HG02678 (cell line): ENCODE results near the gene DHRS2.
"Not testable (repeated sequence)": the region's sequence is repeated elsewhere in the genome, so short reads cannot be mapped to it uniquely, and the experiment has no call there.

Experiments used
- ATAC-seq: cut with Tn5 transposase; IDR thresholded peaks from one replicate; pipeline ENCODE4 v1.9.1; 2021; ENCODE audit warnings: mild to moderate bottlenecking, moderate library complexity; ENCODE audit not compliant: unreplicated experiment

DHRS2 gene

DNA sequence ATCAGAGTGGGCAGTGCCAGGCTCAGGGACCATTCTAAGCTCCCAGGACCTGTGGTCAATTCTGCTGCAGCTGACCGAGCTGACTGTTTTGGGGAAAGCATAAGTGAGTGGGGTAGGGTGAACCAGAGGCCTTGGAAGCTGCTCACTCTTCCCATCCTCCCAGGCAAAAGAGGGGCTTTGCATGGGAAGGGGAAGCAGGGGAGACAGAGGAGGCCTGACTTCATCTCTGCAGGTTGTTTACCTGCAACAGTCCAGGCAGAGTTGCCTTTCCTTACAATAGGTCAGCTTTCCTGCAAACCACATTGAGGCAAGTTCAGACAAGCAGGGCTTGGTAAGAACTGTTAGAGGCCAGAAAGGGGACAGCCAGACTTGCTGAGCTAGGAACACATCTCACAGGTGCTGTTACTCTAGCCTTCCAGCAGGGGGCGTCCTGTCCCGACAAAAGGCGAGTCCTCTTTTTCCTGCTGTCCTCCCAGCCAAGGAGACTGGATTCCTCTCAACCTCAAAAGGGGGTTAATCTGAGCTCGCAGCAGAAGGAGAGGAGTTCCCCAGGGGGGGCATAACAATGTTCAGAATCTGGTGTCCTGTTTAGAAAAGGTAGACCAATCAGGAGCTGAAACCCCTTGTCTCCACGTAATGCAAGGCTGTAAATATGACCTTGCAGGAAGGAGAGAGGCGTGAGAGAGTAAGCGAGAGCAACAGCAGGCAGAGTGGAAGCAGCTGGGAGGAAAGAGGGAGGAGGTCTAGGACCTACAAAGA, 4.3 kb upstream of the DHRS2 start:
- ATAC-seq = peak; percentile 55

- ATAC-seq = no peak
These were observed 3.6 kb upstream of the DHRS2 start for GRCh38 chr14:23632461-23633159.

DNA sequence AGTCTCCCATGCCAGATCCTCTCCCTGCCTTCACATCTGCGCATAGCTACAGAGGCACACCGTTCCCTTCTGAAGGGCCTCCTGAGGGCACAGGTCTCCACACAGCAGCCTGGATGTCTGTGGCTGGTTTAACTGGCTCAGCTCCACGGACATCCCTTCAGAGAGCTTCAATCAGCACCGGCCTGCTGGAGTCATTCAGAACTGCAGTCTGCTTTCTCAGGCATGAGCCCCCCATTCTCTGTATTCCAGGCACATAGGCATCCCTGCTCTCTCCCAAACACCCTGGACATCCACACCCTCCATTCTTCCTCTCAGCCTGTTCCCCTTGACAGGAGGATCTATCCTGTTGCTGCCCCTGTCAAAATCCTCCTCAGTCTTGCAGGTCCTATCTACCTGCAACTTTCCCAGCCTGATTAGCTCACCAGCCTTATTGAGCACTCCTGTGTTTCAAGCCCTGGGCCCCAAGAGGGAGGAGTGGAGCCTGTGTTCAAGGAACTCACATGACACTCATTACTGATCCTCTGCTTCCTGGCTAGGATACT, 2.9 kb upstream of the DHRS2 start:
- ATAC-seq = no peak

- ATAC-seq = not testable (repeated sequence)
These were observed 1.3 kb upstream of the DHRS2 start for GRCh38 chr14:23634698-23635412.

DNA sequence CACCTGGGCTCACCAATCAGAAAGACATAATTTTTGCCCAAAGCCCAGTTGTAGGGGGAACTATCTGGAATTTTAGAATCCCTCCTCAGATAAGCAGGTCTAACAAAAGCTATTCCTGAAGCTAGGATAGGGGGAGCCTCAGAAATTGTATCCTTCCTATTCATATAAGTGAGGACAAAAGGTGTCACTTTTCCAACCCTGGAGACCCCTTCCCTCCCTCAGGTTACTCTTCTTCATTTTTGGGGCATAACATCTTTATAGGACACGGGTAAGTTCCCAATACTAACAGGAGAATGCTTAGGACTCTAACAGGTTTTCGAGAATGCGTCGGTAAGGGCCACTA, 1.1 kb downstream of the DHRS2 start:
- not testable (repeated sequence) for ATAC-seq

- not testable (repeated sequence) for ATAC-seq
These were observed 1.7 kb downstream of the DHRS2 start for GRCh38 chr14:23637655-23638413.

- no peak for ATAC-seq
These were observed 2.4 kb downstream of the DHRS2 start for GRCh38 chr14:23638414-23639047.

- no peak for ATAC-seq
These were observed 3.1 kb downstream of the DHRS2 start for GRCh38 chr14:23639048-23639890.

GRCh38 chr14:23639891-23640523, 3.8 kb downstream of the DHRS2 start:
- no peak for ATAC-seq

DNA sequence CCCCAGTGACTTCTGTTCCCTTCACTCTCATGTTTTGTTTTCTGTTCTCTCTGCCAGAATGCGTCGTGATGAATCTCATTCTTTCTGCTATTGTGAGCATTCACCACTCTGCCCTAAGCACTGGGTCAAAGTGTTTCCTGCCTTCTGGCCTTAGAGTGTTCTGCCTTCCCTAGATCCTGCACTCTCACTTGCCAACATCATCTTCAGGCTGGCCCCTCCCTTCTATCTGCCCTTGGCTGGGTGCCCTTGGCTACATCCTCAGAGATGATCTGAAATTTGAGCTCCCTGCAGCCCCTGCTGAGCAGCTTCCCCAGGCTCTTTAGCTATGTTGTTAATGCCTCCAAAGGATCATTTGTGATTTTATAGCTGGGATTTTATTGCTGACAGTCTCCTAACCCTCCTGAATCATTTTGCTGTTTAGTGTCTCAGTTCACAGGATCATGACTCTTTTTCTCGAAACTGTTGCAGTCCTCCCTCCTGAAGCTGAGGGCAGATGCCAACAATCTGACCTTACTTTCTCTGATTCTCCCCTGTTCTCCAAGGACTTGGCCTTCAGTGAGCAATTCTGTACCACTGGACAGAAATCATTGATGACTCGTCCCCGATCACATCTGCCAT, 4.5 kb downstream of the DHRS2 start:
- no peak for ATAC-seq

DNA sequence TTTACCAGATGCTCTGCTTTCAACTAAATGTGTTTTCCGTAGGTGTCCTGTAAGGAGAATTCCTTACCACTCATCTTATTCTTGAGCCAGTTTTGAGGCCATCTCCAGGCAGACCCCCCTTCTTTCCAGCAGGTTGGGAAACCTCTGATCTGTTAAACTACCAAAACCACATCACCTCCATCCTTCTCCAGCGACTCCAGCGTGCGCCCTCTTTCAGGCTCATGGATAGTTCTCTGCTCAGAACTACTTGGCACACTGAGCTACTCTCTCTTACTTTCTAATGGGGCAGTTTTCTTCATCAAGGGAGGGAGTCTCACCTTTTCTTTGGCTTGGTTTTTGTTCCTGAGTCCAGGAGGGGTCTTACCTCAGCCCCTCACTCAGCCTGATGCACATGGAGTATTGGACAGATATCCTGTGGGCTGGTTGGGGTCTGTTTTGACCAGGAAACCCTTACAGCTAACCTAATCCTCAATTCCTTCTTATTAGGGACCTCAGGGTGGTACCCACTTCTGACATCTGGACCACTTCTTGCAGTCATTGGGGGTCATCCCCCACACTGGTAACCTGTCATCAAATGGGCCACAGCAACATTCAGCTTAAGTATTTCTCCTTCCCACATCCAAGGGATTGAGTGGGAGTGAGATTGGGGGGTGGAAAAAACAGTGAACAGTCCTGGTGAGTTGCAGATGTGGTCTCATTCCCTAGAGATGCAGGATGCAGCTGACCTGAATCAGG, 5.2 kb downstream of the DHRS2 start:
- ATAC-seq = no peak

DNA sequence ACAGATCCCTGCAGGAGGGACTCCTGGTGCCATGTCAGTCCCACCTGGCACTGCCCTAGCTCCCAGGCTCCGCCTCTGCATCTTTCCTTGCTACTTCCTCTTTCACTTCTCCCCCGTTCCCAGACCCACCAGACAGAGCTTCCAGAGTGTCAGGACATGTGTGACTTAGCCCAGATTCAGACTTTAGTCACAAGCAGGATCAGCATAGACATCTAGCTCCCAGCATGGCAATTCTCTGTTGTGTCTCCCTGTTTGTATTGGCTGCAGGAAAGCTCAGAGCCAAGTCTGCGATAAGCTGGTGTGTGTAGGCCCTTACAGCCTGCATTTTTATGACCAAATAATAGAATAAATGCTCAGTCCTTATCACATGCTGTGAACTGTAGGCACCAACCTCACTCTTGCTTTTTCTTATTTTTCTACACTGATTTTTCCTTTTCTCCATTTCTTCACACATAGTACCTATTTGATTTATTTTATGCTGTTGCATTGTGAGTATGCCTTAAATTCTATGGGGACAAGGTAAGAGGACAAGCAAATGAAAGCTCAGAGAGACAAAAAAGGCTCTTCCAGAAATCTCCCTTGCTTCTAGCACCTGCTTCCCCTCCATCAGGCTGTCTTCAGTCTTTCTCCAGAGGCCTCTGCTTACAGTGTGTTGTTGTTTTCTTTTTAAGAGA, 5.9 kb downstream of the DHRS2 start:
- ATAC-seq = no peak

GRCh38 chr14:23643533-23644194, 7.5 kb downstream of the DHRS2 start:
- ATAC-seq = no peak

DNA sequence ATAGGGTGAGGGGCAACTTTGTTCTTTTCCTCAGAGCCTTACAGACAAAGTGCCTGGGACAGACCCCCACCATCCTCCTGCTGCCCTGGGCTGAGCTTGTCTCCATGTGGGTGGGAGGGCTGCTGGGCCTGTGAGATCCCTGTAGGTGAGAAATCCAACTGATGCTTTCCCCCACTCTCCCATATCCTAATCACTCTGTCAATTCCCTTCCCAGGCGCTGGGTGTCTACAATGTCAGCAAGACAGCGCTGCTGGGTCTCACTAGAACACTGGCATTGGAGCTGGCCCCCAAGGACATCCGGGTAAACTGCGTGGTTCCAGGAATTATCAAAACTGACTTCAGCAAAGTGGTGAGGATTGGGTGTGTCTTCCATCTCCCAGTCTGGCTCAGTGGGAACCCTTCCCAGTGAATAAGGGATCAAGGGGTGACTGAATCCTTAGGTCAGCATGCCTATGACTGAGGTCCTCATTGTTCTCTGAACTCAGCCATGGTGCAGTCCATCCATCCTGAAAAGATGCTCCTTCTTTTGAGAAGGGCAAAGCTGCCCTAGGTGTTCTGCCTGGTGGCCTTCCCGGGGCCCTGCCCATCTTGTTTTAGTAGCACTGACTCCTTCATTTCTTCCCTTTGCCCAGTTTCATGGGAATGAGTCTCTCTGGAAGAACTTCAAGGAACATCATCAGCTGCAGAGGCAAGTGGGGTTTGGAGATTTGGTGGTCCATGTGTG, 8.2 kb downstream of the DHRS2 start:
- no peak for ATAC-seq

DNA sequence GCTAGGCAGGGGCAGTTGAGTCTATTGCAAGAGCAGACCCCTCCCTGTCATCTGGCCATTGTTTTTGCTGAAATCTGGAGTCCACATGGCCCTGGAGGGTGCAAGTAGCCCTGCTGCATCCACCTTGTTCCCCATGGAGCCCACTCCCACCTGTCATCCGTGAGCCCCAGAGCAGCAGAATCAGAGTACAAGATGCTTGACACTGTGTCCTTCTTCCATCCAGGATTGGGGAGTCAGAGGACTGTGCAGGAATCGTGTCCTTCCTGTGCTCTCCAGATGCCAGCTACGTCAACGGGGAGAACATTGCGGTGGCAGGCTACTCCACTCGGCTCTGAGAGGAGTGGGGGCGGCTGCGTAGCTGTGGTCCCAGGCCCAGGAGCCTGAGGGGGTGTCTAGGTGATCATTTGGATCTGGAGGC, 8.8 kb downstream of the DHRS2 start:
- ATAC-seq = no peak

- ATAC-seq = no peak
These were observed 9.3 kb downstream of the DHRS2 start for GRCh38 chr14:23645504-23645811.
